GM19467 (cell line): ENCODE data around the gene ERH.
A peak's percentile ranks its signal among the peaks of the same experiment; 100 is the strongest.
"Not testable (repeated sequence)": the region's sequence is repeated elsewhere in the genome, so short reads cannot be mapped to it uniquely, and the experiment has no call there.

Experiments used
- ATAC-seq: cut with Tn5 transposase; IDR thresholded peaks from one replicate; pipeline ENCODE4 v1.9.1; 2021; ENCODE audit warnings: mild to moderate bottlenecking, moderate library complexity; ENCODE audit not compliant: unreplicated experiment

ERH gene

DNA sequence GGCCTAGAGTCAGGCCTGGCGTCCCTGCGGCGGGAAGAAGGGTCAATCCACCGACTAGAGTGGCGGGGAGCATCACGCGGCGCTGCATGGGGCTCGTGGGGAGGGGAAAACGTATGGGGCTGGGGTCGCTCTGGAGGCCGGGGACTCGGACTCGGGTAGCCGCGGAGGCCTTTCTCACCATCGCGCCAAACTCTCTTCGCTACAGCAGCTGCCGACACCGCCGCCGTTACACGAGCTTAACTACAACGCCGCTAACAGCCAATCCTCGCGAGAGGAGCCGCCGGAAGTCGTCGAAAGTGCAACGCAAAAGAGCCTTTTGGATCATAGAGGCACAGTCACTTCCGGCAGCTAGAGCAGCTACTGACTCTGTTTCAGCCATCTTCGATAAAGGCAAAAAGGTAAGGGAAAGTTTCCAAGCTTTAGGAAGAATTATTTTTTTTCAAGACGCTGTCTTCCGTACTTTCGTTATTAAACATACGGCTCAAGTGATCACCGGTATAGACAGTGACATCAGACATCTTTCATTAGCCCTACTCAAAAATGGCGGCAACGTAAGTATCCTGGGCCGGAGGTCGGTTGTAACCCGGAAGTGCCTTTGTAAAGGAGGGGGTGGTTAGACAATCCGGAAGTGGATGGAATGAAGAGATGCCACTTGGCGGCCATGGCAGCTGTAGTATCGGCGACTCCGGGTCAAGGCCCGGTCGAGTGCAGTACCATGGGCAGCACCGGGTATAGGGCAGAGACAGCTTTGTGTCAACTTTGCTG, at the start of gene ERH, which contains the start of gene SLC39A9:
ERH (minus strand) TSS at position 247 of the 765 bp plus-strand sequence; CDS start at position 181, 66 bp downstream.
SLC39A9 (plus strand) TSS at position 640 of the 765 bp plus-strand sequence. CDS start 678 bp downstream, outside the sequence.
- ATAC-seq, result peak; percentile 75

GRCh38 chr14:69443296-69443805, 45.3 kb upstream of the ERH start:
- no peak for ATAC-seq

DNA sequence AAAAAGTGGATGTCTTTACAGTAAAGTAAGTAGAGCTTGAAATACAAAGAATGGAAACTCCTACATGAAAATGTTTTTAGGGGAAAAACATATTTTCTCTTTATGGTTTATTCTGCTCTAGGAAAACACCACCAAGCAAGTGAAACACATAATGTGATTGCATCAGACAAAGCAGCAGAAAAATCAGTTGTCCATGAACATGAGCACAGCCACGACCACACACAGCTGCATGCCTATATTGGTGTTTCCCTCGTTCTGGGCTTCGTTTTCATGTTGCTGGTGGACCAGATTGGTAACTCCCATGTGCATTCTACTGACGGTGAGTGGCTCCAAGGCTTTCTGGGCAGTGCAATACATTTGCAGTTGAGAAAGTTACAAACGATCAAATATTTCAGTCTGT, 43.8 kb upstream of the ERH start:
- ATAC-seq, result no peak

DNA sequence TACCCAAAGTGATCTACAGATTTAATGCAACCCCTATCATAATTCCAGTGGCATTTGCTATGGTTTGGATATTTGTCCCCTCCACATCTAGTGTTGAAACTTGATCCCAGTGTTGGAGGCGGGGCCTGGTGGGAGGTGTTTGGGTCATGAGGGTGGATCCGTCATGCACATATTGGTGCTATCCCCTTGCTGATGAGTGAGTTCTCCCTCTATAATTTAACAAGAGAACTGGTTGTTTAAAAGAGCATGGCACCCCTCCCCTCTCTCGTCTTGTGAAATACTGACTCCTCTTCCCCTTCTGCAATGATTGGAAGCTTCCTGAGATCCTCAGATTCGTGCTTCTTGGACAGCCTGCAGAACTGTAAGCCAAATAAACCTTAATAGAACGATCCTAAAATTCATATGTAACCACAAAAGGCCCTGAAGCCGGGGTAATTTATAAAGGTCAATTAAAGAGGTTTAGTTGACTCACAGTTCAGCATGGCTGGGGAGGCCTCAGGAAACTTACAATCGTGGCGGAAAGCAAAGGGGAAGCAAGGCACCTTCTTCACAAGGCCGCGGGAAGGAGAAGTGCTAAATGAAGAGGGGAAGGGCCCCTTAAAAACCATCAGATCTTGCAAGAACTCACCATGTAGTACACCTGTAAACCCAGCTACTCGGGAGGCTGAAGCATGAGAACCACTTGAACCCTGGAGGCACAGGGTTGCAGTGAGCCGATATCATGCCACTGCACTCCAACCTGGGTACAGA, 41.6 kb upstream of the ERH start:
- ATAC-seq, result no peak

- ATAC-seq, result no peak
Measured at GRCh38 chr14:69432364-69432763, 34.3 kb upstream of the ERH start.

DNA sequence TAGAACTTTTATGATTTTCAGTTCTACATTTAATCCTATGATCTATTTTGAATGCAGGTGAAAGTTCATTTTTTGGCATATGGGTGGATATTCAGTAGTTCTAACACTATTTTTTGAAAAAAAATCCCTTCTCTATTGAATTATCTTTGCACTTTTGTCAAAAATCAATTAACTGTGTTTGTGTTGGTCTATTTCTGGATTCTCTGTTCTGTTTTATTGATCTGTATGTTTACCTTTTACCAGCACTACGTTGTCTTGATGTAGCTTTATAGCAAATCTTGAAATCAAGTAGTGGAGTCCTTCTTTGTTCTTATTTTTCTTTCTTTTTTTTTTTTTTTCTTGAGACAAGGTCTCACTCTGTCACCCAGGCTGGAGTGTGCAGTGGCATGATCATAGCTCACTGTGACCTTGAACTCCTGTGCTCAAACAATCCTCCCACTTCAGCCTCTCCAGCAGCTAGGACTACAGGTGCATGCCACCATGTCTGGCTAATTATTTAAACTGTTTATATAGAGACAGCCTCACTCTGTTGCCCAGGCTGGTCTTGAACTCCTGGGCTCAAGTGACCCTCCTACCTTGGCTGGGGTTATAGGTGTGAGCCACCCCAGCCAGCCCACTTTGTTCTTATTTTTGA, 32.3 kb upstream of the ERH start:
- ATAC-seq, result no peak

DNA sequence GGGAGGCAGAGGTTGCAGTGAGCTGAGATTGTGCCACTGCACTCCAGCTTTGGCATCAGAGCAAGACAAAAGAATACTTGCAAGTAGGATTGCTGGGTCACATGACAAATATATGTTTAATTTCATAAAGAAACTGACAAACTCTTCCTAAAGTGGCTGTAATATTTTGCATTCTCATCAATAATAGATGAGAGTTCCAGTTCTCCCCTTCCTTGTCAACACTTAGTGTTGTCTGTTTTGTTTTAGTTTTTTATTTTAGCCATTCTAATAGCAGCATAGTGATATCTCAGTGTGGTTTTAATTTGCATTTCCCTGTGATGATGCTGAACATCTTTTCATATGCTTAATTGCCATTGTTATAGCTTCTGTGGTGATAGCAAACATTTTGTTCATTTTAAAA, 31.5 kb upstream of the ERH start:
- ATAC-seq, result no peak

DNA sequence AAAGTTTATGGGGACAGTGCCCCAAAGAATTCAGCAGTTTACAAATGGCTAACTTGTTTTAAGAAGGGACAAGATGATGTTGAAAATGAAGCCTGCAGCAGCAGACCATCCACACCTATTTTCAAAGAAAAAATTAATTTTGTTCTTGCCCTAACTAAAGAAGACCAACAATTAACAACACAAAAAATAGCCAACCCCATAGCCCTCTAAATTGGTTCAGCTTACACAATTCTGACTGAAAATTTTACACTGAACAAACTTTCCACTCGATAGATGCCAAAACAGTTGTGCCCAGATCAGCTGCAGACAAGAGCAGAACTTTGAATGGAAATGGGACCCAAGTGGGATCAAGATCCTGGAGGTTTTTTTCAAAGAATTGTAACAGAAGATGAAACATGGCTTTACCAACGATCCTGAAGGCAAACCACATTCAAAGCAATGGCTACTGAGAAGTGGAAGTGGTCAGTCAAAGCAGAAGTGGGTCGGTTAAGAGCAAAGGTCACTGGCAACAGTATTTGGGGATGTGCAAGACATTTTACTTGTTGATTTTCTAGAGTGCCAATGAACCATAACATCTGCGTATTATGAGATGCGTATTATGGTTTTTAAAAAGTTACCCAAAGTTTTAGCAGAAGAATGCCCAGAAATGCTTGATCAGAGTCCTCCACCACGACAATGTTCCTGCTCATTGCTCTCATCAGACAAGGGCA, 30.3 kb upstream of the ERH start:
- no peak for ATAC-seq

DNA sequence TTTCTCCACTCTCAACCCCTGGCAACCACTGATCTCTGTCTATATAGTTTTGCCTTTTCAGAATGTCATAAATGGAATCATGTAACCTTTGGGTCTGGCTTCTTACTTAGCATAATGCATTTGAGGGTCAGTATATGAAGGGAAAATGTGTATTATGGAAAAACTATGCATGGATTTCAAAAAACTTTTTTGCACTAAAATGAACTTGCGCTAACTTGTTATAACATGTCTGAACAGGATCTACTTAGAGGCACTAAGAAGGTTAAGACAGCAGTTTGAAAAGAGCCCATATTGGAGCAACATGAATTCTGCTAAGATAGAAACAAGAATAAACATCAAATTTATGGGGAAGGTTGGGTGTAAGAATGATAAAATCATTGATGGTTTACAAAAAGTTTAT, 29.5 kb upstream of the ERH start:
- ATAC-seq, result no peak

DNA sequence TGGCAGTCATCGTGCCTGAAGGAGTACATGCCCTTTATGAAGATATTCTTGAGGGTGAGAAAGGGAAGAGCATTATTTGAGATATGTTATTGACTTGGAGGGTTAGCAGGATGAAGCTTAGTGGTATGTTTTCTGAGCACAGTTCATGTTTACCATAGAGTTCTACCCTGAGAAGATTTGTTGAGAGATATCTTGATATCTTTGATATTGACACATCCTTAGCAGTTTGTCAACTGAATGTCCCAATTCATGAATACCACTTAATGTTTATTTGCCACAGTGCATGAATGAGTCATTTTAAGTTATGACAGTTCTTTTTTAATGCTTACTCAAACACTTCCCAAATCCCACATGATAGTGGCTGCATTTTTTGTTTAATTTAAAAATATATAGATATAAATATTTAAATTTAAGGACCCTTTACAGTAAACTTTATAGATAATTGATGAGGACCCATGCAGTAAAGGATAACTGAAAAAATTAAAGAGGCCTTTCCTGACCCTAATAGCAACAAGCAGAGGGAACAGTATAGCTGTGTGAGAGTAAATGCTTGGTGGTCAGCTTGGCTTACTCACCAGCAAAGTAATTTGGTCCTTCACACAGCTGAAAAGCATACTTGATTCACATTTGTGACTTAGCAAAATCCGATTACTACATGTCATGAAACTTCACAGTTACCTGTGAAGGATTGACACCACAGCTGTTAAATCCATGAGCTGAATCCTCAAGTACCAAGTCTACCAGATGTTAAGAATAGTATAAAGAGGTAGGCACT, 26.2 kb upstream of the ERH start:
- no peak for ATAC-seq

- ATAC-seq, result no peak
Measured at GRCh38 chr14:69423279-69423678, 25.2 kb upstream of the ERH start.

- not testable (repeated sequence) for ATAC-seq
Measured at GRCh38 chr14:69416087-69416486, 18.0 kb upstream of the ERH start.

DNA sequence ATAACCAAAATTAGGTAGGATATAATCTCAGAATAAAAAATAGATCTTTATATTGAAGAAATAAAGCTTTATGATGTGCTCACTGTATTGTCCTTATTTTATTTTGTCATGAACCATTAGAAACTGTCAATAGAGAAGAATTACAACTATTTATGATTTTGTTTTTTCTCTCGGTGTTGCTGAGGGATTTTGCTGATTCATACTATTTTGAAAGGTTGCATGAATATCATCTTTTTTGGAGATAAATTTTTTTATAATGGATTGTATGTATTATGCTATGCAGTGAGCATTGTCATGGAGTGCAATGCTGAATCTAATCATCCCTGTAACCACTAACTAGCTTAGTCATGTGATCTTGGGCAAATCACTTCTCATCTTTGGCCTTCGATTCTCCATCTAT, 15.4 kb upstream of the ERH start:
- no peak for ATAC-seq

DNA sequence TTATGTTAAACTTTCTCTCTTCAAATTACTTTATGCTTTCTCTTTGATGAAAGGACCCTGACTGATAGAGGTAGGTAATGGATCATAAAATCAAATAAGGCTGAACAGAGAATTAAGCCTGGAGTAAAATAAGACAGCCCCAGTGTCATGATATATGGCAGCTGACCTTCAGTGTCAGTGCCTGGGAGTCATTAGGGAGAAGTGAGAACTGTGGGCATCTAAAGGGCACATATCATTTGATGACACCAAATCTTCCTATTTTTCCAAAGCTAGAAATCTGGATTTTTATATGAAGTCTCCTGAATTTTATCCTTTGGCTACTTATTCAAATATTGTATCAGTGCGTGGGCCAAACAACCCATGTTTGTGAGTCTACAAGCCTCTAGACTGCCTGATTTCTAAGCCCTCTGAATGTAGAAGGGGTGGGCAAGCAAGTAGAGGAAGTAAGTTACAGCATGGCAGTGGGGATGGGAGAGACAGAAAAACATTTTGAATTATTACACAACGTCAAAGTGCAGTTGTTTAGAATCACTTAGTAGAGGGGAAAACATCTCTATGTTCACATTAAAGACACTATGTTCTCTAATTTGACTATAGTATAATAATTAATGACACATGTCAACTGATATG, 10.3 kb upstream of the ERH start:
- no peak for ATAC-seq

DNA sequence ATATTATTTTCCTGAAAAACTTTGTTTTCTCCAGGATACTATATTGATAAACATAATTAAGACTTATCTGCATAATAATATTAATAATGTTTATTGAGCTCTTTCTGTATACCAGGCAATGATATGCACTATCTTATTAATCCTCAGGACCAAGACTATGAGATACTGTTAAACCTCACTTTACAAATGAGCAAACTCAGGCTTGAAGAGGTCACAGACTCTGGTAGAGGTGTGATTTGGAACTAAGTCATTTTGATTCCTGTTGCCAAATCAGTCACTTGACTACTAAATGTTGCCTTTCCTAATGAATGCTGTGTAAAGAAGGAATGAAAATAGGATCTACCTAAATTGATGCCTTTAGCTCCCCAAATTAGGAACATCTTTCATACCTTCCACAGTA, 7.7 kb upstream of the ERH start:
- ATAC-seq, result no peak

DNA sequence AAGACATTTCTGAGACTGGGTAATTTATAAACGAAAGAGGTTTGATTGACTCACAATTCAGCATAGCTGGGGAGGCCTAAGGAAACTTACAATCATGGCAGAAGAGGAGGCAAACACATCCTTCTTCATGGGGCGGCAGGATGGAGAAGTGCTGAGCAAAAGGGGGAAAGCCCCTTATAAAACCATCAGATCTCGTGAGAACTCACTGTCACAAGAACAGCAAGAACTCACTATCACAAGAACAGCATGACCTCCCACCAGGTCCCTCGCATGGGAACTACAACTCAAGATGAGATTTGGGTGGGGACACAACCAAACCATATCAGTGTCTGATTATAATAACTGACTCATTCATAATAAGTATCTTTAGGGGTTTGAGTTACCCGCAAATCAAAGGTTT, 6.8 kb upstream of the ERH start:
- no peak for ATAC-seq

GRCh38 chr14:69404478-69404877, 6.4 kb upstream of the ERH start:
- no peak for ATAC-seq

DNA sequence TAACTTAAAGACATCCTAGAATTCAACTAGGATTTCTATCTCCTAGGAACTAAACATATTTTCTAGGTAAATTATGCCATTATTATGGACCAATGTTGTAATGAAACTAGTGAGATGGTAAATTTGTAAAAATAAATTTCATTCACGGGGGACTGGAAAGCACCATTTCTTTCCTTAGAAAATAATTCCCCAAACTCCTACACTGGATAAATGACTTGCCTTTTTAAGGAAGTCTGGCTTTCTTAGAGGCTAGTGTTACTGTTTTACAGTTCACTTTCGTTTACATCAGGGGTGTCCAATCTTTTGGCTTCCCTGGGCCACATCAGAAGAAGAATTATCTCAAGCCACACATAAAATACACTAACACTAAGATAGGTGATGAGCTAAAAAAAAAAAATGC, 3.7 kb upstream of the ERH start:
- ATAC-seq, result no peak

GRCh38 chr14:69400154-69400553, 2.1 kb upstream of the ERH start:
- no peak for ATAC-seq

DNA sequence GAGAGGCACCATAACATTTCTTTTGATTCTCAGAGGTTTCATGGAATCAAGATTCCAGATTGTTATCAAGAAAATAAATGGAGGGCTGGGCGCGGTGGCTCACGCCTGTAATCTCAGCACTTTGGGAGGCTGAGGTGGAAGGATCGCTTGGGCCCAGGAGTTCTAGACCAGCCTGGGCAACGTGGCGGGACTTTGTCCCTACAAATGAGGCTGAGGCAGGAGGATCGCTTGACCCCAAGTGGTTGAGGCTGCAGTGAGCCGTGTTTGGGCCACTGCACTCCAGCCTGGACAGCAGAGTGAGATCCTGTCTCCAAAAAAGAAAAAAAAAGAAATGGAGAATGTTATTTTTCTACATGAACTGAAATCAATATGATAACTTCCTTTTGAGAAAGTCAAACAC, 1.7 kb upstream of the ERH start:
- ATAC-seq, result no peak
